ENCODE data around the gene RBFOX2.
"Not testable (repeated sequence)": the region's sequence is repeated elsewhere in the genome, so short reads cannot be mapped to it uniquely, and the experiment has no call there.

The RBFOX2 gene

GRCh38 chr22:35754761-35755160 lies 273.9 kb downstream of the RBFOX2 start:
- no peak for DNase-seq

GRCh38 chr22:35752863-35753189 lies 275.8 kb downstream of the RBFOX2 start:
- no peak for DNase-seq

DNA sequence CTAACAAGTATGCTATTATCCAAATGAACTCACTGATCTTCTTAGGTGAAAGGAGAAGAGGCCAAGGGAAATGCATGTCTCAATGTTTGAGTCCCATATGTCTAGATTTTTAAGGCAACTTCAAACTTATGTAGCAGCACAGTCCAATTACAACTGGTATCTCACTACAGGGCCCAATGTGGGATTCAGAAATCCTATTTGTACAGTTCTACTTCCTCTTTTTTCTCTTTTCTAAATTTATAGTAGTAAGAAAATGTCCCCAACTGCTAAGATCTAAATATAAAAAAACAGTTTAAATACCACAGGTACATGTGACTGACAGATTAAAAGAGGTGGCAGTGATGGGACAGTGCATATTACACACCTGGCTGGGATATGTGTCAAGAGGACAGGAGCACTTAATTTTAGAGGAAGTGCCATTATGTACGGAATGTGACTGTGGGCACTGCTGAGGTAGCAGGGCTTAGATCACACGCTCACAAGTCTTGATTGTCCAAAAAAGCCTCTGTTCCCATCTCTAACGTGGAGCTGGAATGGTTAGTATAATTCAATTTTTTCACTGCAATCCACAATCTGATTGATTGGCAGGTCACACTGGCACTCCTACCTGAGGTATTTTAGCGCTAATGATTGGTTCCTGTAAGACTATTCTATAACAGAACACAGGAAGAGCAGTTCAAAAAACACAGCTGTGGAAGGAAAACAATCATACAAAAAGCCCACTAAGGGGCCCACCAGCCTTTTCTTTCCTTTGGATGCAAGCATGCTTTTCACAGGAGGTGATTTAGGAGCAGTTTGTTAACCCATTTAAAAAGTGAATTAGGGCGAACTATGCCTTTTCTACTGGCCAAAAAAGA lies 276.4 kb downstream of the RBFOX2 start:
- no peak for DNase-seq

DNA sequence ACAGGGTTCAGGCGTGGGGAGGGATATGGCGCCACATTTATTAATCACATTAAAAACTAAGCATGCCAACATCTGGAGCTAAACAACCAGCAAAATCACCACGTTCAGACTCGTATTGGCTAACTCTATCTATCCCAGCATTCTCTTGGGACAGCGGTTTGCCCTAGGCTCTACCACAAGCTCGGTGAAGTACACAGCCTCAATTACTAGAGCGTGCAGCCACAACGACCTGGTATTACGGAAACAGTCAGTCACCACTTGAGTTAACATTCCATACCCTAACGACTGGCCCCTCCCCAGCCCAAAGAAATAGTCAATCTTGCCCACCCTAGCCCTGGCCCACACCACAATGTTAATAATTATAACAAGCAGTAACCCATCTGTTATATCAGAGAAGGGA lies 278.8 kb downstream of the RBFOX2 start:
- no peak for DNase-seq

DNA sequence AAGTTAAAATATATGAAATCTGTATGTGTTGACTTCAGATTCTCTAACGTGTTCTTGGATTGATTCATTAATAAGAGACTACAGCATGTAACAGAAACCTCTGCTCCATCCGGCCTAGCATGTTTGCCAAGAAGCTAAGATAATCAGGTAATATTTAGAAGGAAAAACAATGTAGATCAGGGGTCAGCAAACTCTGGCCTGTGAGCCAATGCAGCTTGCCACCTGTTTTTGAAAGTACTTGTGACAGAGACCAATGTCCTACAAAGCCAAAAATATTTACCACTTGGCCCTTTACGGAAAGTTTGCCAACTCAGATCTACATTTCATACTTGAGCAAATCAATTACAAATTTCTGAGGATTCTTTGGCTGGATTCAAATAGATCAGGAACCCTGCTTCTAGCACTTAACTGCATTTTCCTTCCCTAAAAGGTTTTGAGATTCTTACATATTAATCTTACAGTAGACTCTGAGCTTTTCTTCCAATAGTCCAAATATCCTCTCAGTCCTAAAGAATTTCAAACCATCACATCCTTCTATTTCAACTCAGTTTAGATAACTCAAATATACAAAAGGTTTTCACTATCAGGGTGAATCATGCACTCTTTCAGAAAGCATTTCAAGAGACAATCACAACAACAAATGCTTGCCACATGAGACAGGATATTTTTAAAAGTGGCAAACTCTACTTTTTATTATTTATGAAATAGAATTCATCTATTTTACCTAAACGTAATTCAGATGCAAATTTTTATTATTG lies 281.5 kb downstream of the RBFOX2 start:
- no peak for DNase-seq

GRCh38 chr22:35746248-35746647 lies 282.4 kb downstream of the RBFOX2 start:
- DNase-seq = no peak

DNA sequence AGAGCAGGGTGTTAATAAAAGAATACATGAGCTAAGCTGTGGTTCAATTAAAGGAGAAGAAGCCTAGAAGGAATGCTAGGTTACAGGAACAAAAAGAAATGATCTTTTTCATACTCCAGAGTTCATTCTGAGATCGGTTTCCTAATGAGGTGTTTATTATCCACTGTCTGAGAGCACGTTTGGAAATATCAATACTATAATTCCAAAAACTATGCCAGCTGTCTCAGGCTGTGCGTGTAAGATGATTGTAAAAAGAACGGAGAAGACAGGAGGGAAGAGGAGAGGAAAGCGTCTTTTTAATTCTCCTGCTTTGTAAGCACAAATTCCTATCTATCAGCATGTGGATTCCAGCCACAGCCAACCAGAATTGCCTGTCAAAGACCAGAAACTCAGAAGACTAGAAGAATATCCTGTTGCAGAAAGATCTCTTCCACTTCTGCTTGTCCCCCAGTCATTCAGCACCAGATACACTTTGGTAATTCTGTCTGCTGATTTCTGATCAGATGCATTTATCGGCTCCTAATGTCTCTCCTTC lies 285.2 kb downstream of the RBFOX2 start:
- no peak for DNase-seq

DNA sequence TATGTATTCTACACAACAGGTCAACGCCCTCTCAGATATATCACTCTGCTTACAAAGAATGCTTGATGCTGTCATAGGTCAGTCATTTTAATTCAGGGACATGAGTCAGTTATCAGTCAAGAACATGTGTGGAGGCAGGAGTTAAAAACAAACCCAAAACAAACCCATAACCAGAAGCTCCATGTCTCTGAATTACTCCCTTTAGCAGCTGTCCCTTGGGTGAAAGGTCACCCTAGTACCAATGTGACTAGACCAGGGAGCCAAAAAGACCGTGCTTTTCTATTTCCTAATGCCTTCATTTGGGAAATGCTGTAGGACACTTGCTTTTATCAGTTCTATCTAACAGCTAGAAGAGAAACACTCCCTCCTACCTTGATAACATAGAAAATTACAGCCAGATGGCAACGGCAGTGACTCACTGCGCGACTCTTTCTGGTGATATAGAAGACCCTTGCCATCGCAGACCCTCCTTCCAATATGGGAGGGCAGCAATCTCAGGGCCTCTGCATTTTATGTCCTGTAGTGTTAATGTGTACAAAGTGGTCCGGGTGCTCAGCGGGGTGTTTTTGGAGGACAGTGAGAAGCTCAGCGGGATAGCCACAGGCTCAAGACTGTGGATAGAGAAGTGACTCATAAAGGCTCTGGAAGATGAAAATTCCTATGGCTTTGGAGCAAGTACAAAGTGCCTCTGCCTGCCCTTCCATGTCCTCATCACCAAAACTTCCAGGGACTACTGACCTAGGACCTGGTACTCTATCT lies 286.1 kb downstream of the RBFOX2 start:
- DNase-seq = no peak

DNA sequence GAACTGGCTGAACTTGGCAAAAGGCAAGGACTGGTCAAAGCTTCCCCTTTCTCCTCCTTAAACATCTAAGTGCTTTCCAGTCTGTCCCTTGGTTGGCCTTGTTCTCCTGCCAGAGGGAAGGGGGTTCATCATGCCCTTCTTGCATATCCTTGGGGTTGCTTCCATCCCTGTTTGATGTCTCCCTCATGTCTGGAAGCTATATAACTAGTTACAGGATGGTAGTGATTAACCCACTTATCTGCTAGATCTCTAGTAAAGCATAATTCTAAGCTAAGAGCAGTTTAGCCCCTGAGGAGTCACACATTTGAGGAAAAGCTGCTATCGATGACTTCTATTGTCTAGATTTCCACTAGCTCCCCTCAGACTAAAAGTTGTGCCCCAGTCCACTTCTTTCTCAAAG lies 288.0 kb downstream of the RBFOX2 start:
- DNase-seq = no peak

DNA sequence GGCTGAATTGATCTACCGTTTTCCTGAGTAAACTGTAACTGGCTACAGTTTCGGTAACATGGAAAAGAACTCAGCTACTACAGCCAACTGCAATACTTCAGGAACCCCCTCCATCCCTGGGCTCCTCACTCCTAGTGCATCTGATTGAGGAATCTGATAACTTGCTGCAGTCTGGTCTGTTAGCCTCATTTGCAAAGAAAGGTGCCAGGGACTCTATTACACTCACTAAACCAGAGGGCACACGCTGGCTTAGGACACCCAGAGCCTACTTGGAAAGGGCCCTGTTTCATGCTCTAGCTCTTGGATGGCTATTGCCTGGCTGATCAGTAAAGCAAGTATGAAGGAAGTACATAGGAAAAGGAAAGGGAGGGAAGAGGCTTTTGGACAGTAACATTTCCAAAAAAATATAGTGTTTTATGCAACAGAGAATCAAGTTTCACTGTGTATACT lies 288.7 kb downstream of the RBFOX2 start:
- no peak for DNase-seq

GRCh38 chr22:35739076-35739930 lies 289.3 kb downstream of the RBFOX2 start:
- DNase-seq = no peak

- DNase-seq = not testable (repeated sequence)
Measured at GRCh38 chr22:35737886-35738285, 290.7 kb downstream of the RBFOX2 start.

DNA sequence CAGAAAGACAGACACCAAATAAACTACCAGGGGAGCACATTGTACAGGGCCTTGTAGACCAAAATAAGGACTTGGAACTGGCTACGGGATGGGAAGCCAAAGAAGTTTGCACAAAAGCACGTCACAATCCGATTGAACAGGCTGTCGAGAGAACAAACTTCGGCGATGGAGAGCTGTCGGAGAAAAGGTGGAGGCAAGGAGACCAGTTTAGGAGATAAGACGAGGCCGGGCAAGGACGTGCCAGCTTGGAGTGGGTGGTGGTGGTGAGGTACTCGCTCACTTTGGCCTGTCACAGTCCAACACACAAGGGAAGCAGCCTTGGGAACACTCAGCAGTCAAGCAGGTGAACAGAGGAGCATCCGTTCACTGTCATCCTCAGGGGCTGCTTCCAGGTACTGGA lies 291.9 kb downstream of the RBFOX2 start:
- DNase-seq = no peak

- DNase-seq = no peak
Measured at GRCh38 chr22:35736166-35736565, 292.5 kb downstream of the RBFOX2 start.

GRCh38 chr22:35735542-35735941 lies 293.1 kb downstream of the RBFOX2 start:
- no peak for DNase-seq

GRCh38 chr22:35734517-35734827 lies 294.2 kb downstream of the RBFOX2 start:
- DNase-seq = no peak

GRCh38 chr22:35733791-35734516 lies 294.7 kb downstream of the RBFOX2 start:
- DNase-seq = no peak

GRCh38 chr22:35733036-35733435 lies 295.6 kb downstream of the RBFOX2 start:
- DNase-seq = no peak

- no peak for DNase-seq
Measured at GRCh38 chr22:35732116-35732515, 296.5 kb downstream of the RBFOX2 start.

DNA sequence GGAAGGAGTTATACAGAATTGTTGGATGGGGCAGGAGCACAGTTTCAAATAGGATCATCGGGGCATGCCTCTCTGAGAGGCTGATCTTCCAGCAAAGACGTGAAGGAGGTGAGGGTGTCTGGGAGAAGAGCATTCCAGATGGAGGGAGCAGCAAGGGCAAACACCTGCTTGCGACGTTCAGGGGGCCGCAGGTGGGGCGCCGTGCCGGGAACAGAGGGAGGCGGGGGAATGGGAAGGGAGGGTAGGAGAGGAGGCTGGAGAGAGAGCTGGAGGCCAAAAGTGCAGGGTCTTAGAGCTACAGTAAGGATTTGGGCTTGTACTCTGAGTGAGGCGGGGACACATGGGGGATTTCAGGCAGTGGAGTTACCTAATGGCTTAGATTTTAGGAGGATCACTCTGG lies 297.3 kb downstream of the RBFOX2 start:
- no peak for DNase-seq

GRCh38 chr22:35729309-35729698 lies 299.3 kb downstream of the RBFOX2 start:
- DNase-seq = no peak

Measured in T-helper 1 cell (primary cell).